Posterior vena cava (tissue), 2 donors: ENCODE measurements around the gene ZNF527. TPM values are rescaled to one million over a fixed set of nuclear protein-coding genes. Genes with fewer than 3 reads are reported as not detected.

Experiments
- DNase-seq: peaks from one replicate; pipeline ENCODE4 v3.0.0-alpha.2; 2020; ENCODE audit warnings: low spot score
- intact Hi-C, 2 donors: fragments of 100-400 bp; cut with DNase I; formaldehyde crosslinking; loops; one replicate each; pipeline versions ENCODE4 v1.14.1 to v1.14.2; 2022 to 2023
- total RNA-seq, 2 donors: library from RNA; stranded (reverse); fragmentation: NEBNext Ultra II Directional; extraction: Animal tissue kit (Norgen Biotek cat#: 25700); gene quantifications; one replicate each; pipeline ENCODE4 v1.2.1, GENCODE V29; 2021
- donor health status: DM: yes; HTN: yes; CAD: no.
- donor health status: DM: yes; HTN: yes; CAD: no.

Gene ZNF527
- total RNA-seq, 2 donors from 2014 or later = 4.2 to 6.7 TPM

DNA sequence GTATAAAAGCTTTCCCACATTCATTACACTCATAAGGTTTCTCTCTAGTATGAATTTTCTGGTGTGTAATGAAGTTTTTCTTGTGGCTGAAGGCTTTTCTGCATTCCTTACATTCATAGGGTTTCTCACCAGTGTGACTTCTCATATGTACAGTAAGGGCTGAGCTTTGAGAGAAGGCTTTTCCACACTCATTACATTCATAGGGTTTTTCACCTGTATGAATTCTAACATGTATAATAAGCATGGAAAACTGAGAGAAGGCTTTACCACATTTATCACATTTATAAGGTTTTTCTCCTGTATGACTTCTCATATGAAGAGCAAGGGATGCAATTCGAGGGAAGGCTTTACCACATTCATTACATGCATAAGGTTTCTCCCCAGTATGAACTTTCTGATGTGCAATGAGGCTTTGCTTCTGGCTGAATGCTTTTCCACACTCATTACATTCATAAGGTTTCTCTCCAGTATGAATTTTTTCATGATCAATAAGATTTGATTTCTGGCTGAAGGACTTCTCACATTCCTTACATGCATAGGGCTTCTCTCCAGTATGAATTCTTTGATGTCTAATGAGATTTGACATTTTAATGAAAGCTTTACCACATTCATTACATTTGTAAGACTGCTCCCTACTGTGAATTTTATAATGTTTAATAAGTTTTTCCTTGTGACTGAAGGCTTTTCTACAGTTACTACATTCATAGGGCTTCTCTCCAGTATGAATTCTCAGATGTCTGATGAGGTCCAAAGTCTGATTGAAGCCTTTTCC, 42.6 kb downstream of the ZNF527 start:
- intact Hi-C loops = no loop called here
- DNase-seq = no peak

Other genes starting within 250 kb of the ZNF527 start
- gene ZNF585A, start 198.4 kb upstream of the ZNF527 start, total RNA-seq = 10 to 100 TPM; 10.5 to 11.5 TPM
- 10 to 100 TPM; 17.4 to 18.1 TPM for gene ZNF585B, start 160.6 kb upstream of the ZNF527 start, total RNA-seq
- gene ZNF383, start 152.9 kb upstream of the ZNF527 start, total RNA-seq = 10 to 100 TPM in 1 of 2 donors, 1 to 10 TPM in 1; 8.9 to 10.2 TPM
- gene ZNF569, start 96.3 kb downstream of the ZNF527 start, total RNA-seq = 1 to 10 TPM; 5.9 to 8.2 TPM
- gene ZNF570, start 98.3 kb downstream of the ZNF527 start, total RNA-seq = 1 to 10 TPM; 6.2 to 6.8 TPM
- gene ZNF793, start 135.8 kb downstream of the ZNF527 start, total RNA-seq = 1 to 10 TPM; 6.0 to 7.4 TPM
- gene ZNF571, start 223.7 kb downstream of the ZNF527 start, total RNA-seq = 1 to 10 TPM; 4.6 to 6.3 TPM
- 1 to 10 TPM; 2.1 to 4.6 TPM for gene ZNF540, start 223.8 kb downstream of the ZNF527 start, total RNA-seq